Measurements from ENCODE around the gene KRTAP20-3.

KRTAP20-3 gene
- 0 to 0.11 (median 0) reads per million in 17 experiments for total RNA-seq

DNA sequence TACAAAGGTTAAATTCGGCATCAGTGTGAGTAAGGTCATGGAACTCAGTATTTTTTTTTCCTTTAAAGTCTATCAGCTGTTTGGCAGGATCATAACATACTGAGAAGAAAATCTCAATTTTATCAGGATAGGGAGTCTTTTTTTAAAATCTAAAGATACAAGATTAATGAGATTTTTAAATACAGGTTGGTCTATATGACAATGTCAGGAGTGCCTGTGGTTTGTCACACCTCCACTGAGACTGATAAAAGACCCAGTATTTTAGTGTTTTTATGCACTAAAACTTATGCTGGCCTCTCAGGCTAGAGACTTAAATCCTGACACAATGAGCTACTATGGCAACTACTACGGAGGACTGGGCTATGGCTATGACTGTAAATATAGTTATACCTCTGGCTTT, at the start of gene KRTAP20-3:
Gene KRTAP20-3, plus strand, starts transcription at position 301 of the 400 bp plus-strand sequence.
- DNase-seq = no peak

DNA sequence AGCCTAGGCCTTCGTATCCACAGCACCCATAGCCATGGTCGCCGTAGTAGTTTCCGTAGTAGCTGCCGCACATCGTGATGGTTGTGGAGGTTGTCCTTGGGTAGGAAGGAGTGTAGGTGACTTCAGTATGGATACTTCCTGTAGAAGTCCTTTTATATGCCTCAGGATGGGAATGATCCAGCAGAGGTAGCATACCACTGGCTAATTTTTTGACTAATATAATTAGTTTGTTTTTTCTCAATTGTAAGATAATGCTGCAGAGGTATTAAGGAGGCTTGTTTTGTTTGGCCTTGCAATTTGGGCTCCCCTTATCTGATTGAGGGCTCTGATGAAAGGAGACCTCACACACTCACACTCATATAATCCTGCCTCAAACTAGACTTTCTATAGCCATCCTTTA, 43.9 kb upstream of the KRTAP20-3 start, which contains the start of gene KRTAP6-2:
Gene KRTAP6-2, minus strand, starts transcription at position 101 of the 400 bp plus-strand sequence. Its CDS starts 28 bp downstream, at position 73.
- DNase-seq = no peak

GRCh38 chr21:30600787-30601186, 41.9 kb upstream of the KRTAP20-3 start, which contains the start of gene KRTAP22-1:
KRTAP22-1 (plus strand) TSS chr21:30601087.
- no peak for DNase-seq

GRCh38 chr21:30605968-30606367, 36.7 kb upstream of the KRTAP20-3 start:
- no peak for DNase-seq

DNA sequence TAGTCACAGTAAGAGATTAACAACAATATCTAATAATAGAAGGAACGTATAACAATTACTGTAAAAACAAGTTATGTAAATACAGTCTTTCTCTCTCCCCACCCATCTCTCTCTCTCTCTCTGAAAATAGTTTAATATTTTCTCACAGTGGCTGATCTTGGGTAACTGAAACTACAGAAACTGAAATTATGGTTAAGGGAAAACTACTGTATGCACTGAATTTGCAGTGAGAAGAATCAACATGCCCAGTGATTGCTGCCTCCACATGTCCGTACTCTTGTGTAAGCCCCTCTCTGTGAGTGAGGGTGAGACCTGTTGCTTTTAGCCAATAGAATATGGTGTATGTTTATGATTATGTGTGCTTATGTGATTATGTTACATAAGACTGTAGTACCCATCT, 30.5 kb upstream of the KRTAP20-3 start:
- no peak for DNase-seq

- DNase-seq = no peak
Measured at GRCh38 chr21:30613836-30614235, 28.8 kb upstream of the KRTAP20-3 start, which contains the start of gene KRTAP6-1. KRTAP6-1 (minus strand) TSS chr21:30613930; CDS start chr21:30613904, 26 bp downstream.

DNA sequence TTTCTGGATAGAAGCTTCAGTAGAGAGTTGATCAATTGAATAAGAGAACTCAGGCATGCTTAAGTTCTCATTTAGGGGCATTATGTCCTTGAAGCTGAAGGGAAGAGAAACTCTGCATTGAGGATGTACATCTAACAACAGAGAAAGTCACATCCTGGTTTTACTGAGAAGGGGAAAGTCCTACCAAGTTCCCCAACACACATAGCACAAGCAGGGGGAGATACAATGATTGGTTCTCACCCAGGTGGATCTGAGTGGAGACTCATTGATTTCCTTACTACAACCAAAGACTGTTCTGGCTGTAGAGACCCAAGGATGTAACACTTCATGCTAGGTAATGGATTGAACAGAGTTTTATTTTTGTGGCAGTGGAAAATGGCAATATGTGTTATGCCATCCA, 27.5 kb upstream of the KRTAP20-3 start:
- no peak for DNase-seq

GRCh38 chr21:30616125-30616524, 26.5 kb upstream of the KRTAP20-3 start, which contains the start of gene KRTAP20-1:
KRTAP20-1 (plus strand) TSS chr21:30616425; CDS start chr21:30616455, 30 bp downstream.
- no peak for DNase-seq

GRCh38 chr21:30620080-30620479, 22.6 kb upstream of the KRTAP20-3 start:
- DNase-seq = no peak

GRCh38 chr21:30620522-30620921, 22.1 kb upstream of the KRTAP20-3 start, which contains the start of gene KRTAP20-4:
KRTAP20-4 (plus strand) TSS chr21:30620627.
- no peak for DNase-seq

GRCh38 chr21:30623362-30623761, 19.3 kb upstream of the KRTAP20-3 start:
- DNase-seq = no peak

- DNase-seq = no peak
Measured at GRCh38 chr21:30625449-30626165, 17.1 kb upstream of the KRTAP20-3 start.

DNA sequence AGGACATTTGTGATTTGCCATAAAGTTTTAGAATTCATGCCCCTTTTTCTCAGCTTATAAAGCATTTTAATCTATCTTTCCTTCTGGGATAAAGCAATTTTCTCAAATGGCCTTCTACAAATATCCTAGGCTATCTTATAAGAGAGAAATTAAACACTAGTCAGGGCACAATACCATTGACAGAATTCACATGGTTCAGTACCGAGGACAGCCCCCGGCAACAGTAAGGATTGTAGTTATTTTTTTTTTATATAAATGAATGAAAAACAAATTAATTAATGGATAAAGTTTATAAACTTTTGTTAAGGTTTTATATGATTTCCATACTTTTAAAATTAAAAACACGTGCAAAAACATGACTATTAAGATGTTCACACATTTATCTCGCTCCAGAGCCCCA, 14.6 kb upstream of the KRTAP20-3 start:
- no peak for DNase-seq

DNA sequence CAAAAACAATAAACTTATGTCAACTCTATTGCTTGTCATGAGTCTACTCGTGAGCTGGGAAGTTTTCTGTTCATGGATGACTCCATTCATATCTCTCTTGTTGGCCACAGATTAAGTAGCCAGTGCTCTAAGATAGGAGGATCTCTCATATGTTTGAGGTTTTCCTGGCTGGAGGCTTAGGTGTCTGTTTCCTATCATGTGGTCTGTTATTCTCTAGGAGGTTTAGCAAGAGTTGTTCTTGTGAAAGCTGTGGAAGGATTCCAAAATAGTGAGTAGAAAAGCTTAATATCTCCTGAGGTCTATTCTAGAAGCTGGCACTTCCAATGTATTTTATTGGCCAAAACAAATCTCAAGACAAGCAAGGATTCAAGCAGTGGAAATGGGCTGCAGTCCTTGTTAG, 13.5 kb upstream of the KRTAP20-3 start:
- no peak for DNase-seq

DNA sequence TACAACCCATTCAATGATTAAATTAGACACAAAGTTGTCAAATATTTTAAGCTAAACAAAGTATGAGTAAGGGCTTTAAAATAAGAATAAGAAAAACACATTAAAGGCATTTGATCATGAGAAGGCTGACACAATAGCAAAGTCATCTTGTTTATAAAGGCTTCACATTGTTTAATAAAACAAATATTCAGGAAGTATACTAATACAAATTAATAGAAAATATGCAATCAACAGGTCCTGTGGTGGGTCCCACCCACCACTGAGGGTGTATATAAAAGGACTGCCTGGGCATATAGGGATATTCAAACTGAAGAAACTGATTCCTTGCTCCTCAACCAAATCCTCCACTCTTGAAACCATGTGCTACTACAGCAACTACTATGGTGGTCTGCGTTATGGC, 7.8 kb upstream of the KRTAP20-3 start, which contains the start of gene KRTAP20-2:
Gene KRTAP20-2, plus strand, starts transcription at position 301 of the 400 bp plus-strand sequence. Its CDS starts 58 bp downstream, at position 359.
- DNase-seq = no peak

GRCh38 chr21:30638686-30639085, 4.0 kb upstream of the KRTAP20-3 start:
- DNase-seq = no peak

GRCh38 chr21:30646904-30647414, 4.3 kb downstream of the KRTAP20-3 start:
- no peak for DNase-seq

DNA sequence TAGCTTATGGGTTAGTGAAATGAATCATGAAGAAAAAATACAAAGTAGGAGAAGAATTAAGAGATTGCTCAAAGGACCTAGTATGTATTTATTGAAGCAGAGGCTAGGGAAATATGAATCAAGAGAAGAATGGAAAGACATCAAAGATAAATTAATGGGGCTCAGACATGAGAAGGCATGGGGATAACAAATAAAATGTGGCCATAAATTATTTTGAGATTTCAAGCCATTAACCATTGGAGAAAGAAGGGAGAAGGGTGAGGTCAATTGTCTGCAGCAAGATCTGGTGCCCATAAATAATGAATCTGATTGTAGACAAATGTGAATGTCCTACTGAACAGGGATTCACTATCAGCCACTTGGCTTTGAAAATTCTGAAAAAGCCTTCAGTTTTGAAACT, 10.2 kb downstream of the KRTAP20-3 start:
- DNase-seq = no peak

DNA sequence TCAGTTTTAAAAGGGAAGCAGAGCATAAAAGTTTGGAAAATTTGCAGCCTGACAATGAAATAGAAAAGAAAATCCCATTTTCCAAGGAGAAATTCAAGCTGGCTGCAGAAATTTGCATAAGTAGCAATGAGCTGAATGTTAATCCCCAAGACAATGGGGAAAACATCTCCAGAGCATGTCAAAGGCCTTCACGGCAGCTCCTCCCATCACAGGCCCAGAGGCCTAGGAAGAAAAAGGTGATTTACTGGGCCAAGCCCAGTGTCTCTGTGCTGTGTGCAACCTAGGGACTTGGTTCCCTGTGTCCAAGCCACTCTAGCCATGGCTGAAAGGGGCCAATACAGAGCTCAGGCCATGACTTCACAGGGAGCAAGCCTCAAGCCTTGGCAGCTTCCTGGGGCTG, 26.1 kb downstream of the KRTAP20-3 start:
- DNase-seq = no peak

DNA sequence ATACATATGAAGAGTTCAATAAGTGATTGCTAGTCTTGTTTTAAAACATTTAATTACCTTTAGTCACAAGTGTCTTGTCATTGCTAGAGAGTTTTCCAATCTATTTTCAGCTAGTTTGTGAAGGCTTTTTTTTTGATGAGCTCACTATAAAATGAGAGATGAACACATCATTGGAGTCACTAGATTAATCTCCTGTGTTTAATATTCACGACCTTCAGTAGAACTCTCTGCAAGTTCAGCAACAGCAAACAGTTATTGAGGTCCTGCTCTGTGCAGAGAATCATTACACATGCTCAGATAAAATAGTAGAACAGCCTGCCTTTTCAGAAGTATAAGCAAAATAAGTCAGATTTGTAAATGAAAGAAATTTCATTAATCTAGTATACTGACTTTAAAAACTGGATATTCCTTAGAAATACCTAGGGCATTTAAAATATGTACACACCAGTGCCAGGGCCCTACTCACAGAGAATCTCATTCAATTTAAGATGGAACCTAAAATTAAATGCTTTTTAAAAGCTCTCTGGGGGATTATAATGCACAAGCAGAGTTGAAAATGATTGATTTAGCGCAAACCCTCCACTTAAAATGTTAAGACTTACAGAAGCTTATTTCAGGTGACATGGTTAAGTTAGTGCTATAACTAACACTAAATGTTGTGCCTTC, 30.5 kb downstream of the KRTAP20-3 start:
- no peak for DNase-seq

DNA sequence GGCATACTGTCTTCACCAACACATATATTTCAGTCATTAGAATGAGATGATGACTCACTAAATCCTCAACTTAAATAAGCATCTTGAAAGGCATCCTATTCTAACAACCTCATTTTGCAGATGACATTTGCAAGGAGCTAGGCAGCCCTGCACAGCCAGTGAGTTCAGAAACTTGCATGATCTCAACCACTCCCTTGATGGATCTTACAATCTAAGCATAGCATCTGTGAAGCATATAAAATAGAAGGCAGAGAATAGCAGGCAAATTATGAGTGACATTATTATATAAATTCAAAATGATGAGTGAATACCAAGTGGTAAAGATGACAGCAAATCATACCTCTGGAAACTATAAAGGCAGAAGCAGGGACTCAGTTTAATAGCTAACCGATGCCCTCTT, 31.6 kb downstream of the KRTAP20-3 start:
- no peak for DNase-seq

- DNase-seq = no peak
Measured at GRCh38 chr21:30676737-30677136, 34.1 kb downstream of the KRTAP20-3 start.

DNA sequence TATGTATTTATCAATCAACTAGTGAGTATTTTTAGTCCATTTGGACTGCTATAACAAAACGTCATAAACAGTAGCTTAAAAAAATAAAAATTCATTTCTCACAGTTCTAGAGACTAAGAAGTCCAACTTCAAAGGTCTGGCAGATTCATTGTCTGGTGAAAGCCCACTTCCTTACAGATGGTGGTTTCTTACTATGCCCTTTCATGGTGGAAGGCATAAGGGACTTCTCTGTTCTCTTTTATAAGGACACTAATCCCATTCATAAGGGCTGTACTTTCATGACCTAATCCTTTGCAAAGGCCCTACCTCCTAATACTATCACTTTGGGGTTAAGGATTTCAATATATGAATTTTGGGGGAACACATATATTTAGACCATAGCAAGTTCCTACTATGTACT, 37.9 kb downstream of the KRTAP20-3 start:
- DNase-seq = no peak
